RWPE2 (cell line): ENCODE measurements around the gene LMO7.

Experiments
- ATAC-seq: fragments of 200-7000 bp; cut with Tn5 transposase; 3 replicates; pipeline ENCODE4 v1.9.1; 2021; ENCODE audit warnings: low read depth
- DNase-seq: peaks from one replicate; pipeline ENCODE4 v3.0.0-alpha.2; 2020; ENCODE audit warnings: low spot score
- H3K27ac ChIP-seq: fragments of 450-650 bp; 2 replicates; pipeline ENCODE4 v1.5.1; 2017; ENCODE audit warnings: mild to moderate bottlenecking; ENCODE audit not compliant: poor library complexity, severe bottlenecking
- H3K27me3 ChIP-seq: fragments of 250-450 bp; sonication (Bioruptor Pico); 2 replicates; pipeline ENCODE4 v1.5.1; 2021; ENCODE audit warnings: mild to moderate bottlenecking, moderate library complexity; ENCODE audit not compliant: insufficient read depth, poor library complexity, severe bottlenecking
- H3K36me3 ChIP-seq: fragments of 250-450 bp; sonication (Bioruptor Pico); 2 replicates; pipeline ENCODE4 v1.5.1; 2020; ENCODE audit warnings: low read depth, mild to moderate bottlenecking, moderate library complexity
- H3K4me1 ChIP-seq: fragments of 250-450 bp; sonication (Bioruptor Pico); 2 replicates; pipeline ENCODE4 v1.5.1; 2021; ENCODE audit warnings: mild to moderate bottlenecking, moderate library complexity; ENCODE audit not compliant: insufficient read depth, poor library complexity, severe bottlenecking
- H3K4me3 ChIP-seq: fragments of 250-450 bp; sonication (Bioruptor Pico); 2 replicates; pipeline ENCODE4 v1.5.1; 2021; ENCODE audit warnings: mild to moderate bottlenecking, moderate library complexity; ENCODE audit not compliant: severe bottlenecking
- H3K9me3 ChIP-seq: fragments of 250-450 bp; sonication (Bioruptor Pico); 2 replicates; pipeline ENCODE4 v1.5.1; 2021; ENCODE audit warnings: mild to moderate bottlenecking, moderate library complexity; ENCODE audit not compliant: severe bottlenecking
- CTCF ChIP-seq: fragments of 450-650 bp; IDR thresholded peaks from one replicate; pipeline ENCODE4 v1.5.1; 2017; ENCODE audit warnings: mild to moderate bottlenecking, moderate library complexity; ENCODE audit not compliant: poor library complexity, severe bottlenecking

The LMO7 gene

GRCh38 chr13:75652726-75653125, 16.6 kb downstream of the LMO7 start:
- no peak for DNase-seq
- ATAC-seq, result no peak
- Histone ChIP-seq H3K27me3 (no peaks in the 10 kb centered on the region), H3K4me1 (no peaks in the 10 kb centered on the region), H3K27ac (no peak overlapping the region), H3K36me3 (no peaks in the 10 kb centered on the region), H3K9me3 (no peaks in the 10 kb centered on the region), H3K4me3 (no peak overlapping the region)
- TF ChIP-seq CTCF, result no peak

GRCh38 chr13:75656425-75656989, 20.4 kb downstream of the LMO7 start:
- H3K27ac ChIP-seq, result no peak overlapping the region
- no peaks in the 10 kb centered on the region for H3K9me3 ChIP-seq
- no peaks in the 10 kb centered on the region for H3K4me1 ChIP-seq
- no peak for ATAC-seq
- no peaks in the 10 kb centered on the region for H3K27me3 ChIP-seq
- H3K4me3 ChIP-seq, result no peak overlapping the region
- no peak for DNase-seq
- TF ChIP-seq CTCF, result no peak
- H3K36me3 ChIP-seq, result no peaks in the 10 kb centered on the region

GRCh38 chr13:75657111-75657510, 21.0 kb downstream of the LMO7 start:
- Histone ChIP-seq H3K4me1 (no peaks in the 10 kb centered on the region), H3K36me3 (no peaks in the 10 kb centered on the region)

GRCh38 chr13:75660694-75661093, 24.6 kb downstream of the LMO7 start:
- Histone ChIP-seq H3K4me3 (no peak overlapping the region), H3K27me3 (no peaks in the 10 kb centered on the region), H3K9me3 (no peaks in the 10 kb centered on the region), H3K27ac (no peak overlapping the region), H3K36me3 (no peaks in the 10 kb centered on the region), H3K4me1 (no peaks in the 10 kb centered on the region)
- ATAC-seq, result no peak
- no peak for DNase-seq
- TF ChIP-seq CTCF, result no peak

More at GRCh38 chr13:75657111-75657510, 21.0 kb downstream of the LMO7 start:
- H3K9me3 ChIP-seq, result no peaks in the 10 kb centered on the region
- no peak overlapping the region for H3K27ac ChIP-seq
- DNase-seq (no peak), ATAC-seq (no peak)
- H3K4me3 ChIP-seq, result no peak overlapping the region
- H3K27me3 ChIP-seq, result no peaks in the 10 kb centered on the region
- TF ChIP-seq CTCF, result no peak

DNA sequence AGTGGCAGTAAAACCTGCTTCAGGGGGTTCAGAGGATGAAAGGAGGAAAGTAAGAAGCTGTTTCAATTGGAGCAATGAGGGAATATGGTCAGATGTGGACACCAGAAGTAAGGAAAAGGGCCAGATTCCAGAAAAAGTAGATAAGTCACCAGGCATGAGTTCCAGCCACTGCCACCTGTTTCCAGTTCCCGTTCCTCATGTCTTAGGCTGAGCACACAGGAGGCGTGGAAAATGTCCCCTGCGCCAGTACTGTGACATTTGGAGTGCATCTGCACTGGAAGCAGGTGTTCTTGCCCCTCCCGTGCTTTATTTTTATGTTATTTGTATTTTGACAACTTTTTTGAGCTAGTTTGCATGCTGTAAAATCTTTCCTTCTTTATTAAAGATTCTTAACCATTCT, 25.3 kb downstream of the LMO7 start:
- H3K27me3 ChIP-seq, result no peaks in the 10 kb centered on the region
- DNase-seq (no peak), ATAC-seq (no peak)
- no peaks in the 10 kb centered on the region for H3K36me3 ChIP-seq
- no peaks in the 10 kb centered on the region for H3K9me3 ChIP-seq
- H3K4me1 ChIP-seq, result no peaks in the 10 kb centered on the region
- H3K4me3 ChIP-seq, result no peak overlapping the region
- no peak overlapping the region for H3K27ac ChIP-seq
- TF ChIP-seq CTCF, result no peak
